HTERT RPE-1 (cell line): ENCODE results near the gene COMMD3.
"Not testable (repeated sequence)": the region's sequence is repeated elsewhere in the genome, so short reads cannot be mapped to it uniquely, and the experiment has no call there.

Experiments
- in situ Hi-C: fragments of 300-500 bp; cut with MboI; formaldehyde crosslinking; loops from 4 replicates; pipeline ENCODE4 v1.14.3; 2020; ENCODE audit warnings: low sequenced_read_pairs

Gene COMMD3

GRCh38 chr10:22338185-22338900 is 22.2 kb downstream of the COMMD3 start:
- in situ Hi-C loops = no loop called here

GRCh38 chr10:22338931-22339330 is 22.7 kb downstream of the COMMD3 start:
- in situ Hi-C loops = no loop called here

- in situ Hi-C loops = no loop called here
Measured at GRCh38 chr10:22339761-22340328, 23.7 kb downstream of the COMMD3 start.

GRCh38 chr10:22340329-22341189 is 24.4 kb downstream of the COMMD3 start:
- in situ Hi-C loops = no loop called here

- in situ Hi-C loops = no loop called here
Measured at GRCh38 chr10:22341190-22341925, 25.2 kb downstream of the COMMD3 start.

GRCh38 chr10:22341926-22342196 is 25.7 kb downstream of the COMMD3 start:
- in situ Hi-C loops = no loop called here

GRCh38 chr10:22342421-22342820 is 26.2 kb downstream of the COMMD3 start:
- in situ Hi-C loops = no loop called here

GRCh38 chr10:22343731-22344130 is 27.5 kb downstream of the COMMD3 start:
- in situ Hi-C loops = no loop called here

- in situ Hi-C loops = no loop called here
Measured at GRCh38 chr10:22344249-22344648, 28.1 kb downstream of the COMMD3 start.

GRCh38 chr10:22344781-22345300 is 28.7 kb downstream of the COMMD3 start:
- in situ Hi-C loops = no loop called here

GRCh38 chr10:22345301-22346095 is 29.3 kb downstream of the COMMD3 start, which contains the start of gene SPAG6:
Gene SPAG6, plus strand, starts transcription at chr10:22345496. Its CDS starts 116 bp downstream, at chr10:22345612.
- in situ Hi-C loops = no loop called here

- in situ Hi-C loops = no loop called here
Measured at GRCh38 chr10:22346096-22346661, 30.0 kb downstream of the COMMD3 start.

GRCh38 chr10:22349755-22350154 is 33.6 kb downstream of the COMMD3 start:
- in situ Hi-C loops = no loop called here

- in situ Hi-C loops = no loop called here
Measured at GRCh38 chr10:22351131-22351703, 35.0 kb downstream of the COMMD3 start.

GRCh38 chr10:22356324-22356873 is 40.2 kb downstream of the COMMD3 start:
- in situ Hi-C loops = no loop called here

GRCh38 chr10:22357770-22358169 is 41.6 kb downstream of the COMMD3 start:
- in situ Hi-C loops = not testable (repeated sequence)

GRCh38 chr10:22363305-22363704 is 47.1 kb downstream of the COMMD3 start:
- in situ Hi-C loops = no loop called here

- in situ Hi-C loops = no loop called here
Measured at GRCh38 chr10:22364407-22365140, 48.4 kb downstream of the COMMD3 start.

GRCh38 chr10:22365233-22365632 is 49.0 kb downstream of the COMMD3 start:
- in situ Hi-C loops = no loop called here
